ENCODE data around the gene NGFR. TPM values are rescaled to one million over a fixed set of nuclear protein-coding genes. Genes with fewer than 3 reads are reported as not detected.

Gene NGFR
- total RNA-seq, 4 donors from 2014 or later, result 6.5 to 44.6 (median 33.7) TPM

DNA sequence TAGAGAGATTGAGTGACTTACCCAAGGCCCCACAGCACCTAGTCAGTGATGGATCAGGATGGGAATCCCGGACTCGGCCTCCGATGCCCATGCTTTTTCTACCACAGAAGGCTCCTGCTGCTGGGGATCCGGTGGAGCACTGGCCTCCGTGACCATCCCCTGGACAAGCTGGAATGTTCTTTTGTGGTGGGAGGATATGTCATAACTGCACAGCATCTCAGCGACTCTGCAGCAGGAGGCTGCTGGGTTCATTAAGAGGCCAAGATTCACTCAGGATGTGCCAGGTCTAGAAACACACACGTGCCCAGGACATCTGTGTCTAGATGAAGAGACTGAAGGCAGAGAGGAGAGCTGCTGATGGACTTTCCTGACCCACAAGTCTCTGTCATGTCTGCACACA, 34.7 kb upstream of the NGFR start:
- ATAC-seq (ENCODE audit: low FRiP score) (no peak), DNase-seq (ENCODE audit: low spot score) (no peak)
- TF ChIP-seq, protein P1, sequence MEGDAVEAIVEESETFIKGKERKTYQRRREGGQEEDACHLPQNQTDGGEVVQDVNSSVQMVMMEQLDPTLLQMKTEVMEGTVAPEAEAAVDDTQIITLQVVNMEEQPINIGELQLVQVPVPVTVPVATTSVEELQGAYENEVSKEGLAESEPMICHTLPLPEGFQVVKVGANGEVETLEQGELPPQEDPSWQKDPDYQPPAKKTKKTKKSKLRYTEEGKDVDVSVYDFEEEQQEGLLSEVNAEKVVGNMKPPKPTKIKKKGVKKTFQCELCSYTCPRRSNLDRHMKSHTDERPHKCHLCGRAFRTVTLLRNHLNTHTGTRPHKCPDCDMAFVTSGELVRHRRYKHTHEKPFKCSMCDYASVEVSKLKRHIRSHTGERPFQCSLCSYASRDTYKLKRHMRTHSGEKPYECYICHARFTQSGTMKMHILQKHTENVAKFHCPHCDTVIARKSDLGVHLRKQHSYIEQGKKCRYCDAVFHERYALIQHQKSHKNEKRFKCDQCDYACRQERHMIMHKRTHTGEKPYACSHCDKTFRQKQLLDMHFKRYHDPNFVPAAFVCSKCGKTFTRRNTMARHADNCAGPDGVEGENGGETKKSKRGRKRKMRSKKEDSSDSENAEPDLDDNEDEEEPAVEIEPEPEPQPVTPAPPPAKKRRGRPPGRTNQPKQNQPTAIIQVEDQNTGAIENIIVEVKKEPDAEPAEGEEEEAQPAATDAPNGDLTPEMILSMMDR (IDR thresholded peaks at IDR 0.05), result no peak

DNA sequence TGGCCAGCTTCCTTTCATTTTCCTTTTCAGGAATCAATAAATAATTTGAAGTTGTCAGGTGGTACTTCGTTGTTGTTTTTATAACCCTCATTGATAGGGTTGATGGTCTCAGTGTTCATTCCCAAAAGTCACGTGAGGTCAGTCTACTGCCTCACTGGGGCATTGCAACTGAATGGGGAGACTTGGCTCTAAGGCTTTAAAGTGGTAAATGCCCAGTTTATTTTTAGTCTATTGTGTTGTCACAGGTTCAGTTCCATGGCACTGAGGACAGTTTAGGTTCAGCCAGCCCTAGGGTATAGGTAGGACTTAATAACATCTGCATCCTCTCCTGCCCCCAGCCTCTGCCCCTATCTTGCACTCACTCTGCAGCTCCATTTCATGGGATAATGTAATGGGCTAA, 33.5 kb upstream of the NGFR start:
- ATAC-seq (ENCODE audit: low FRiP score) (no peak), DNase-seq (ENCODE audit: low spot score) (no peak)
- TF ChIP-seq, protein P1 (IDR thresholded peaks at IDR 0.05), result no peak

DNA sequence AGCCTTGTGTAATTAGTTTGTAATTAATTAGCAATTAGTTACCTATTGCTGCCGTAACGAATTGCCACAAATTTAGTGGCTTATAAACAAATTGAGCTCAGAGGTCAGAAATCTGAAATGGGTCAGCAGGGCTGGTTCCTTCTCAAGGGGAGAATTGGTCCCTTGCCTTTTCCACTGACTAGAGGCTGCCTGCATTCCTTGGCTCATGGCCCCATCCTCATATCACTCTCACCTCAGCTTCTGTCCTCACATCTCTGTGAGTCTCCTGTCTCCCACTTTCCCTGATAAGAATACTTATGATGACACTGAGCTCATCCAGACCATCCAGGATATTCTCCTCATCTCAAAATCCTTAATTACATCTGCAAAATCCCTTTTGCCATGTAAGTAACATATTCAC, 31.0 kb upstream of the NGFR start:
- no peak for ATAC-seq (ENCODE audit: low FRiP score)
- TF ChIP-seq, protein P1 (IDR thresholded peaks at IDR 0.05), result no peak
- no peak for DNase-seq (ENCODE audit: low spot score)

DNA sequence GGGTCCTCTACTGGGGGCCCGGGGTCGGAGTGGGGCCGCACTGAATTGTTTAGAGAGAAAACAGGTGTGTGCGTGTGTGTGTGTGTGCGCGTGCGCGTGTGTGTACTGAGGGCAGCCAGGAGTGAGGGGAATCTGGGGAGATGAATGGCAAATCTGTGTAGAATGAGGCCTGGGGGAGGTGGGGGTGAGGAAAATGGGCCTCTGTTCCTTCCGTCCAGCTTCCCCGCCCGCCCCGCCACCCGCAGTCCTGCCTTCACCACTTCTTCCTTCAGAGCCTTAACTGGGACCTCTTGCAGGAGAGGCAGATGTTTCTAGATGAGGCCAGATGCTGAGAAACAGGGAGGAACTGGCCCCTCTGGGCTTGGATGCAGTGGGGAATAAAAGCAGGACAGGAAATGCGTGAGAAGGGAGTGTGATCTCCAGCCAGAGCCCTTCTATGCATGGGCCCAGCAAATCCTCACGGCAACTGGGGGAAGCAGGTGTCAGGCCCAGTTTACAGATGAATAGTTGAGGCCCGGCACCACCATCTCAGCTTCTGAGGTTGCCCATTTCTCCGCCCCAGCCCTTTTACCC, 29.7 kb upstream of the NGFR start:
- TF ChIP-seq, protein P1 (IDR thresholded peaks at IDR 0.05), result no peak
- ATAC-seq (ENCODE audit: low FRiP score) (no peak), DNase-seq (ENCODE audit: low spot score) (no peak)

DNA sequence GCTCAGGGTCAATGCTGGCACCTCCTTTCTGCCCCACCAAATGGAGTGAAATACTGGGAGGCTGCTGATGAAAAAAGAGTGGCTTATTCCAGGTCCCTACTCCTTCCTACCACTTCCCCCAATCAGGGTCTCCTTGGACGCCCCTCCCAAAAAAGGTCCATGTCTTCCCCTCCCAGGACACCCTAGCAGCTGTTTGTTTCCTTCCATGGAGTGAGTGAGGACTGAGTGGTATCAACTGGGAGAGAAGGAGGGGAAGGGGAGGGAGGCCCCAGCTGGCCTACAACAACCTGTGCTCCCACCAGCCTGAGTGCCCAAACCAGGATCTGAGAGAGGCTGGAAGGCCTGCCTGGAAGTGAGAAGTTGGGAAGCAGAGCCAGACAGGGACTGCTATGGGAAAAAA, 28.7 kb upstream of the NGFR start:
- no peak for ATAC-seq (ENCODE audit: low FRiP score)
- TF ChIP-seq, protein P1 (IDR thresholded peaks at IDR 0.05), result no peak
- DNase-seq (ENCODE audit: low spot score), result no peak

DNA sequence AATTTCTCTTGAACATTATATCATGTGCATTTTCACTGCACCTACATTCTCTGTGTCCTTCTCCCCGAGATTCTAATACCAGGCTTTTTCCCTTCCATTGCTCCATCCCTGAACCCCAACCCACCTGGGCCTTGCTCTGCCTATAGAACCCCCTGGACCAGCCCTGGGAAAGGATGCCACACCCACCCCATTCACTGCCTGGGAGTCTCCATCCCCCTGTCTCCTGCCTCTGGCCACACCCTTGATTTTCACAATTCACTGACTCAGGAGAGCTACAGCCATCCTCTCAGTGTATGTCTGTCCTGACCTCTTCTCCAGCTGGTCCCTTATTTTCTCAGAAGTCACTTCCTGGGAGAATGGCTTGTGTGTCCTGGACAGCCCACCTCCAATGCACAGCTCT, 27.9 kb upstream of the NGFR start:
- DNase-seq (ENCODE audit: low spot score) (no peak), ATAC-seq (ENCODE audit: low FRiP score) (no peak)
- TF ChIP-seq, protein P1 (IDR thresholded peaks at IDR 0.05), result no peak

DNA sequence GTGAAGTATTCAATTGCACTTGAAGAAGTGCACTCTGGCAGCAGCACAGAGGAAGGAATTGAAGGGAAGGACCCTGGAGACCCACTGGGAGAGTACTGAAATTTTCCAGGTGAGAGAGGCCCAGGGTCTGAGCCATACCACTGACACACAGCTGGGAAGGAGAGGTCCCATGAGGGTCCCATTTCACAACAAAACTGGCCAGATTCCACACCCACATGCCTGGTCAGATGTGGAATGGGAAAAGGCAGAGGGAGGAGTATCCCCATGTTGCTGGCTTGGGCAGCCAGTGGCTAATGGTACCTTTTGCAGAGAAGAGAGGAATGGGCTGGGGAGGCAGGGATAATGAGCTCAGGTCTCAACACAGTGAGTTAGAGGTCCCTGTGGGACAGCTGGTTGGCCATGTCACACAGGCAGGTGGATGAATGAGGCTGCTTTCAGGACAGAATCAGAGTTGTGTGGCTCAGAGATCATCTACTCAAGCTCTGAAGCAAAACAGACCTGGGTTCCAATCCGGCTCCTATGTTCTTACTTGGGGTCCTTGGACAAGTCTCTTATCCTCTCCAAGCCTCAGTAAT, 26.2 kb upstream of the NGFR start:
- DNase-seq (ENCODE audit: low spot score) (no peak), ATAC-seq (ENCODE audit: low FRiP score) (peak; percentile 40)
- TF ChIP-seq, protein P1 (IDR thresholded peaks at IDR 0.05), result no peak

All from omental fat pad (tissue), 4 donors.